GM12878 (cell line): ENCODE data around the gene TMEM244. TPM values are rescaled to one million over a fixed set of nuclear protein-coding genes. Genes with fewer than 3 reads are reported as not detected.

Source experiments
- ATAC-seq: fragments of 200-7000 bp; cut with Tn5 transposase; 3 replicates; pipeline ENCODE4 v1.9.1; 2020; ENCODE audit warnings: mild to moderate bottlenecking, moderate library complexity
- BruUV-seq: library from RNA; stranded (reverse); fragments of 400-500 nt; replicated peaks from 2 replicates; lab custom pipeline; 2021; lab: Mats Ljungman, UMichigan
- CTCF ChIA-PET: fragments of 300-600 bp; sonication (Branson Sonifier 250); formaldehyde crosslinking; extraction: SDS; loops from one replicate; lab custom pipeline; 2021; ENCODE audit warnings: inconsistent platforms; lab: Yijun Ruan, JAX
- POLR2A ChIA-PET: fragments of 350-600 bp; formaldehyde crosslinking; extraction: SDS; loops from one replicate; lab custom pipeline; 2021; ENCODE audit warnings: inconsistent platforms; lab: Charles Lee
- RAD21 ChIA-PET: fragments of 300-600 bp; sonication (Branson Sonifier 250); formaldehyde crosslinking; loops from one replicate; lab custom pipeline; 2023; ENCODE audit warnings: antibody characterized with exemption; ENCODE audit not compliant: unreplicated experiment; lab: Charles Lee
- SMC1A ChIA-PET: fragments of 300-600 bp; sonication (Branson Sonifier 250); formaldehyde crosslinking; loops from one replicate; lab custom pipeline; 2023; ENCODE audit not compliant: unreplicated experiment, uncharacterized antibody; lab: Charles Lee
- DNase-seq: peaks from one replicate; pipeline ENCODE4 v3.0.0-alpha.2; 2011; ENCODE audit warnings: low read depth, low spot score
- FAIRE-seq: peaks from 3 replicates; lab custom pipeline; 2011; peaks lifted over from hg19 to GRCh38; lab: Jason Lieb, UNC
- H2AFZ ChIP-seq: 2 replicates; pipeline ENCODE4 v1.6.0; 2011; ENCODE audit warnings: low read depth, low read length, control low read depth; ENCODE audit not compliant: control insufficient read depth
- H3K27ac ChIP-seq: 2 replicates; pipeline ENCODE4 v1.5.1; 2011; ENCODE audit warnings: control low read depth; ENCODE audit not compliant: control insufficient read depth, insufficient read depth
- H3K27me3 ChIP-seq, 2 experiments: replicated peaks in 1 of 2; 2 replicates each; pipeline versions ENCODE4 v1.6.0 to v1.6.1; 2011; ENCODE audit warnings: low read length in 1 of 2; ENCODE audit not compliant: control insufficient read depth in 2 of 2, insufficient read depth in 2 of 2
- H3K36me3 ChIP-seq, 2 experiments: 2 replicates each; pipeline ENCODE4 v1.5.1; 2011; ENCODE audit warnings: low read length in 1 of 2; ENCODE audit not compliant: control insufficient read depth in 2 of 2, insufficient read depth in 2 of 2
- H3K4me1 ChIP-seq: 2 replicates; pipeline ENCODE4 v1.6.1; 2011; ENCODE audit warnings: mild to moderate bottlenecking, low read length, moderate library complexity, mixed read lengths; ENCODE audit not compliant: control insufficient read depth, insufficient read depth
- H3K4me2 ChIP-seq: 2 replicates; pipeline ENCODE4 v1.6.0; 2011; ENCODE audit warnings: control low read depth; ENCODE audit not compliant: control insufficient read depth, insufficient read depth
- H3K4me3 ChIP-seq: fragments of 200-600 bp; sonication (generic); 2 replicates; pipeline ENCODE4 v1.5.1; 2016
- H3K79me2 ChIP-seq: 2 replicates; pipeline ENCODE4 v1.6.0; 2011; ENCODE audit warnings: low read length; ENCODE audit not compliant: control insufficient read depth, insufficient read depth
- H3K9ac ChIP-seq: 2 replicates; pipeline ENCODE4 v1.8.0; 2011; ENCODE audit warnings: low read length, control low read depth, mixed read lengths; ENCODE audit not compliant: control insufficient read depth, insufficient read depth
- H3K9me3 ChIP-seq: replicated peaks from 3 replicates; pipeline ENCODE4 v1.5.1; 2011; ENCODE audit warnings: mild to moderate bottlenecking, low read length; ENCODE audit not compliant: control insufficient read depth, insufficient read depth
- H4K20me1 ChIP-seq: 2 replicates; pipeline ENCODE4 v1.6.0; 2011; ENCODE audit not compliant: control insufficient read depth, insufficient read depth
- HDGF ChIP-seq: fragments of 450-650 bp; IDR thresholded peaks from 2 replicates; pipeline ENCODE4 v1.6.1; 2016; ENCODE audit warnings: antibody characterized with exemption
- ZBTB4 ChIP-seq: fragments of 450-650 bp; formaldehyde crosslinking; IDR thresholded peaks from 2 replicates; pipeline ENCODE4 v1.4.0; 2022; ENCODE audit warnings: mild to moderate bottlenecking, moderate library complexity
- WGBS: methylation state at CpG from one replicate; pipeline ENCODE4 v1.1.6; 2016; ENCODE audit warnings: low lambda C conversion rate; ENCODE audit not compliant: insufficient replicate concordance, insufficient coverage; ENCODE audit errors: missing lambda C conversion rate; 5-methylcytosine and 5-hydroxymethylcytosine counted together
- in situ Hi-C: fragments of 300-500 bp; cut with MboI; formaldehyde crosslinking; loops from 9 replicates; pipeline ENCODE4 v1.14.3; 2018; ENCODE audit warnings: mixed read lengths
- intact Hi-C: fragments of 100-400 bp; cut with micrococcal nuclease; formaldehyde crosslinking; loops from one replicate; pipeline ENCODE4 v1.14.2; 2022; ENCODE audit not compliant: unreplicated experiment
- polyA plus RNA-seq, 11 experiments: library from polyadenylated mRNA; depleted of rRNA in 4 of 11; unstranded in 6 of 11; stranded (reverse) in 5 of 11; fragments of >200 nt; fragmentation: Nextera tagmentation in 4 of 11; fragmentation: Illumina TruSeq in 1 of 11; extraction: Ambion mirVana in 4 of 11; extraction: Trizol in 1 of 11; gene quantifications; 1 replicate in 1 of 11; 2 replicates in 10 of 11; pipeline versions ENCODE4 v1.2.1 to v1.2.3, GENCODE V29; 2011 to 2016; ENCODE audit warnings: inconsistent platforms in 2 of 11, missing spikeins in 2 of 11, low read depth in 1 of 11
- total RNA-seq, 4 experiments: library from RNA; depleted of rRNA in 3 of 4; stranded (reverse); fragments of >200 nt in 3 of 4; fragmentation: Illumina TruSeq in 1 of 4; extraction: Trizol in 1 of 4; gene quantifications; 2 replicates each; pipeline versions ENCODE4 v1.2.1 to v1.2.3, GENCODE V29; 2013 to 2021

The TMEM244 gene
- total and polyA plus RNA-seq, 10 of the 15 experiments (the other 5 are each of a cell fraction or from before 2014, with no cell fraction given), result 0.14 TPM; not detected in 9

- TF ChIP-seq ZBTB4 (CRISPR knock-in tag) (no peak), HDGF (no peak)
- Histone ChIP-seq H4K20me1 (no peaks in the 10 kb centered on the region), H3K9me3 (no peaks in the 10 kb centered on the region; the same call in 2 of the 3 replicates), H3K27me3 (peaks cover 0 to 4% of the 10 kb centered on the region in 2 experiments; a peak in 2 of 4 replicates), H3K9ac (no peak overlapping the region), H3K4me1 (no peaks in the 10 kb centered on the region), H3K27ac (no peak overlapping the region), H3K36me3 (no peaks in the 10 kb centered on the region), H2AFZ (no peak overlapping the region), H3K4me3 (no peak overlapping the region), H3K79me2 (no peaks in the 10 kb centered on the region), H3K4me2 (no peak overlapping the region)
- BruUV-seq, result no TSS peak
- 87% methylated on average over 1 of the region's 1 CpG for WGBS
- POLR2A ChIA-PET, result no interaction called here
- in situ Hi-C loops (no loop called here), intact Hi-C loops (no loop called here)
- FAIRE-seq, result no peak
- DNase-seq, result no peak
- RAD21 ChIA-PET, result interaction anchor here (1.8 kb wide), 1 partner anchor 11 kb away, joined by 5 read pairs; no protein-coding TSS in a partner anchor
- no peak for ATAC-seq
- CTCF ChIA-PET, result interaction anchor here (0.5 to 2.7 kb wide), 6 partner anchors 11 to 286 kb away, joined by 3 to 14 read pairs (median 3); no protein-coding TSS in a partner anchor
- SMC1A ChIA-PET, result interaction anchor here (0.8 to 1.1 kb wide), 5 partner anchors 8 to 233 kb away, joined by 3 to 4 read pairs (median 4); no protein-coding TSS in a partner anchor
These were observed 75.4 kb downstream of the TMEM244 start for GRCh38 chr6:129785756-129786135.
